H9 (cell line): ENCODE results near the gene LRRC3C. TPM values are rescaled to one million over a fixed set of nuclear protein-coding genes. Genes with fewer than 3 reads are reported as not detected.

Source experiments
- DNase-seq: peaks from one replicate; pipeline ENCODE4 v3.0.0-alpha.2; 2017
- H2AFZ ChIP-seq: one replicate; pipeline ENCODE4 v1.6.1; 2013; ENCODE audit warnings: mild to moderate bottlenecking, low read length, control low read depth, moderate library complexity
- H2AK5ac ChIP-seq: 2 replicates; pipeline ENCODE4 v1.6.1; 2013; ENCODE audit warnings: low read length, control low read depth, mixed read lengths; ENCODE audit not compliant: insufficient read length
- H2BK120ac ChIP-seq: one replicate; pipeline ENCODE4 v1.6.1; 2013; ENCODE audit warnings: low read depth, mild to moderate bottlenecking, low read length, control low read depth, inconsistent platforms; ENCODE audit not compliant: poor library complexity, severe bottlenecking
- H2BK12ac ChIP-seq: 2 replicates; pipeline ENCODE4 v1.6.1; 2013; ENCODE audit warnings: low read length, control low read depth, mixed read lengths, low read depth; ENCODE audit not compliant: insufficient read length
- H2BK15ac ChIP-seq: 2 replicates; pipeline ENCODE4 v1.6.1; 2013; ENCODE audit warnings: low read depth, low read length, control low read depth
- H2BK20ac ChIP-seq: one replicate; pipeline ENCODE4 v1.6.1; 2013; ENCODE audit warnings: low read depth, mild to moderate bottlenecking, low read length, control low read depth, inconsistent platforms; ENCODE audit not compliant: poor library complexity, severe bottlenecking
- H2BK5ac ChIP-seq: 2 replicates; pipeline ENCODE4 v1.6.1; 2013; ENCODE audit warnings: low read length, control low read depth, mixed read lengths; ENCODE audit not compliant: insufficient read length
- H3K14ac ChIP-seq: 2 replicates; pipeline ENCODE4 v1.6.1; 2013; ENCODE audit warnings: low read length, control low read depth; ENCODE audit not compliant: insufficient read depth
- H3K18ac ChIP-seq: 2 replicates; pipeline ENCODE4 v1.6.1; 2013; ENCODE audit warnings: low read depth, mild to moderate bottlenecking, mixed read lengths, low read length, control low read depth; ENCODE audit not compliant: insufficient read length
- H3K23ac ChIP-seq: 2 replicates; pipeline ENCODE4 v1.6.1; 2013; ENCODE audit warnings: low read length, control low read depth, mixed read lengths, low read depth; ENCODE audit not compliant: insufficient read length
- H3K23me2 ChIP-seq: 2 replicates; pipeline ENCODE4 v1.6.1; 2013; ENCODE audit warnings: low read depth, mild to moderate bottlenecking, mixed read lengths, low read length, control low read depth; ENCODE audit not compliant: insufficient read length, poor library complexity, severe bottlenecking
- H3K27ac ChIP-seq: 2 replicates; pipeline ENCODE4 v1.5.1; 2013; ENCODE audit warnings: low read length, control low read depth, mixed read lengths, low read depth; ENCODE audit not compliant: insufficient read length
- H3K27me3 ChIP-seq: 2 replicates; pipeline ENCODE4 v1.6.1; 2013; ENCODE audit warnings: low read length, control low read depth, inconsistent platforms; ENCODE audit not compliant: insufficient read depth
- H3K4ac ChIP-seq: 2 replicates; pipeline ENCODE4 v1.6.1; 2013; ENCODE audit warnings: low read depth, mild to moderate bottlenecking, control low read depth, inconsistent platforms, low read length, moderate library complexity
- H3K4me1 ChIP-seq: 2 replicates; pipeline ENCODE4 v1.6.1; 2013; ENCODE audit warnings: low read length, control low read depth, inconsistent platforms; ENCODE audit not compliant: insufficient read depth
- H3K4me2 ChIP-seq: 2 replicates; pipeline ENCODE4 v1.6.1; 2013; ENCODE audit warnings: low read length, control low read depth, mixed read lengths; ENCODE audit not compliant: insufficient read length, insufficient read depth
- H3K56ac ChIP-seq: 2 replicates; pipeline ENCODE4 v1.6.1; 2013; ENCODE audit warnings: low read depth, mild to moderate bottlenecking, mixed read lengths, low read length, control low read depth; ENCODE audit not compliant: insufficient read length
- H3K79me1 ChIP-seq: 2 replicates; pipeline ENCODE4 v1.6.1; 2013; ENCODE audit warnings: low read depth, mild to moderate bottlenecking, moderate library complexity, low read length, control low read depth, inconsistent platforms; ENCODE audit not compliant: insufficient read depth, poor library complexity, severe bottlenecking
- H3K79me2 ChIP-seq: 2 replicates; pipeline ENCODE4 v1.6.1; 2013; ENCODE audit warnings: low read length, control low read depth, inconsistent platforms; ENCODE audit not compliant: insufficient read depth
- H3K9ac ChIP-seq: 2 replicates; pipeline ENCODE4 v1.6.1; 2013; ENCODE audit warnings: low read length, control low read depth, mixed read lengths; ENCODE audit not compliant: insufficient read length; ENCODE audit errors: extremely low read depth
- H3K9me3 ChIP-seq: one replicate; pipeline ENCODE4 v1.6.1; 2013; ENCODE audit warnings: low read depth, low read length, inconsistent platforms; ENCODE audit not compliant: control insufficient read depth
- H3T11ph ChIP-seq: one replicate; pipeline ENCODE4 v1.6.1; 2013; ENCODE audit warnings: mild to moderate bottlenecking, low read length, control low read depth, inconsistent platforms
- H4K20me1 ChIP-seq: one replicate; pipeline ENCODE4 v1.6.1; 2013; ENCODE audit not compliant: control insufficient read depth, insufficient read length, insufficient read depth
- H4K5ac ChIP-seq: 2 replicates; pipeline ENCODE4 v1.6.1; 2013; ENCODE audit warnings: low read depth, mild to moderate bottlenecking, mixed read lengths, low read length, control low read depth; ENCODE audit not compliant: insufficient read length
- H4K8ac ChIP-seq: replicated peaks from 2 replicates; pipeline ENCODE4 v1.6.1; 2013; ENCODE audit warnings: low read length, control low read depth, mixed read lengths, low read depth; ENCODE audit not compliant: insufficient read length
- H4K91ac ChIP-seq: 2 replicates; pipeline ENCODE4 v1.6.1; 2013; ENCODE audit warnings: low read depth, mild to moderate bottlenecking, moderate library complexity, mixed read lengths, low read length, control low read depth; ENCODE audit not compliant: insufficient read length
- H3K27ac Mint-ChIP-seq, 3 experiments: 2 replicates in 2 of 3; 3 replicates in 1 of 3; pipeline ENCODE4 v1.8.0; 2020 to 2021; ENCODE audit warnings: mixed read lengths in 3 of 3, mild to moderate bottlenecking in 1 of 3, moderate library complexity in 1 of 3
- H3K27me3 Mint-ChIP-seq: 2 replicates; pipeline ENCODE4 v1.8.0; 2021; ENCODE audit warnings: low read depth, mild to moderate bottlenecking, moderate library complexity, mixed read lengths
- H3K36me3 Mint-ChIP-seq, 3 experiments: 2 replicates in 2 of 3; 3 replicates in 1 of 3; pipeline ENCODE4 v1.8.0; 2020 to 2021; ENCODE audit warnings: low read depth in 3 of 3, mixed read lengths in 3 of 3; ENCODE audit not compliant: insufficient read depth in 1 of 3
- H3K4me1 Mint-ChIP-seq, 2 experiments: 2 replicates each; pipeline ENCODE4 v1.8.0; 2020; ENCODE audit warnings: mixed read lengths in 2 of 2
- H3K4me3 Mint-ChIP-seq, 2 experiments: 2 replicates in 1 of 2; 3 replicates in 1 of 2; pipeline ENCODE4 v1.8.0; 2020 to 2021; ENCODE audit warnings: mild to moderate bottlenecking in 2 of 2, mixed read lengths in 2 of 2, moderate library complexity in 1 of 2
- H3K9me3 Mint-ChIP-seq, 2 experiments: 2 replicates in 1 of 2; 3 replicates in 1 of 2; pipeline ENCODE4 v1.8.0; 2020; ENCODE audit warnings: mild to moderate bottlenecking in 2 of 2, mixed read lengths in 2 of 2, moderate library complexity in 1 of 2
- WGBS: extraction: QIAGEN DNeasy Blood & Tissue Kit; methylation state at CpG from one replicate; pipeline ENCODE4 v1.1.7; 2013; ENCODE audit warnings: missing lambda C conversion rate, low lambda C conversion rate, mixed read lengths; ENCODE audit not compliant: insufficient read length; ENCODE audit errors: extremely low coverage; 5-methylcytosine and 5-hydroxymethylcytosine counted together
- total RNA-seq: library from RNA; stranded (reverse); gene quantifications from 2 replicates; pipeline ENCODE4 v1.2.1, GENCODE V29; 2021
- TF ChIP-seq, protein P1 (sequence below): fragments of 200-600 bp; sonication (generic); conservative IDR thresholded peaks from 3 replicates; pipeline ENCODE4 v1.8.0; 2021; ENCODE audit warnings: antibody characterized with exemption, mild to moderate bottlenecking

The LRRC3C gene
- total RNA-seq, 1 experiment from 2014 or later, result not detected

DNA sequence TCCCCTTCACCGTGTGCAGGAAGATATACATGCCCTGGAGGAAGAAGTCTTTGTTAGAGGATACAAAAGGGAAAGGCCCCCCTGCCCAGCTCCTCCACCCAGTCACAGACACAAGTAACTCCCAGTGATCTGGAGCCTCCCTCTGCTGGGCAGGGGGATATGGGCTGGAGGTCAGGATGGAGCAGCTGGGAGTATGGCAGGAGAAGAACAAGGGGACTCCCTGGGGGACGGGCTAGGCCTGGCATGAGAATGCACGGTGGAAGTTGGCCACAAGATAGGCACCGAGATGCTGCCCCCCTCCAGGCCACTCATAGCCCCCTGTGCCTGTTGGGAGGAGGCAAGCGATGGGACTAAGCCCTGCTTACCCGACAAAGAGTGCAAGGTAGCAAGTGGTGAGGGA, 4.3 kb upstream of the LRRC3C start:
- Histone ChIP-seq H2BK120ac (no peak overlapping the region), H2AFZ (no peak overlapping the region), H3K27ac (no peak overlapping the region), H3K14ac (no peak overlapping the region), H3T11ph (no peak overlapping the region), H2BK5ac (no peak overlapping the region), H2BK20ac (no peak overlapping the region), H3K79me2 (peaks cover 13% of the 10 kb centered on the region; the same call in 1 of the 2 replicates), H3K4me2 (no peak overlapping the region), H3K23ac (no peak overlapping the region), H4K91ac (no peak overlapping the region), H3K9me3 (no peaks in the 10 kb centered on the region), H4K8ac (no peak overlapping the region), H2BK12ac (no peak overlapping the region), H2BK15ac (no peak overlapping the region), H3K4me1 (no peaks in the 10 kb centered on the region; the same call in 1 of the 2 replicates), H4K20me1 (no peaks in the 10 kb centered on the region), H3K23me2 (peaks cover 13% of the 10 kb centered on the region), H3K18ac (no peak overlapping the region), H3K79me1 (peaks cover 13% of the 10 kb centered on the region), H3K27me3 (no peaks in the 10 kb centered on the region), H3K56ac (no peak overlapping the region), H3K9ac (no peak overlapping the region), H2AK5ac (no peak overlapping the region), H4K5ac (no peak overlapping the region), H3K4ac (no peak overlapping the region)
- H3K9me3 Mint-ChIP-seq, result no peaks in the 10 kb centered on the region; a peak in 1 of 5 replicates
- DNase-seq, result no peak
- no CpG with 5 or more reads among the region's 6 CpGs for WGBS
- H3K4me1 Mint-ChIP-seq, result peaks cover 30 to 32% of the 10 kb centered on the region in 2 experiments
- no peak overlapping the region; a peak in 1 of 5 replicates for H3K4me3 Mint-ChIP-seq
- 0 out of 7 replicates have a peak overlapping the region, but pooled peaks of 1 of the 3 experiments have one; percentile 14 for H3K27ac Mint-ChIP-seq
- TF ChIP-seq, protein P1, sequence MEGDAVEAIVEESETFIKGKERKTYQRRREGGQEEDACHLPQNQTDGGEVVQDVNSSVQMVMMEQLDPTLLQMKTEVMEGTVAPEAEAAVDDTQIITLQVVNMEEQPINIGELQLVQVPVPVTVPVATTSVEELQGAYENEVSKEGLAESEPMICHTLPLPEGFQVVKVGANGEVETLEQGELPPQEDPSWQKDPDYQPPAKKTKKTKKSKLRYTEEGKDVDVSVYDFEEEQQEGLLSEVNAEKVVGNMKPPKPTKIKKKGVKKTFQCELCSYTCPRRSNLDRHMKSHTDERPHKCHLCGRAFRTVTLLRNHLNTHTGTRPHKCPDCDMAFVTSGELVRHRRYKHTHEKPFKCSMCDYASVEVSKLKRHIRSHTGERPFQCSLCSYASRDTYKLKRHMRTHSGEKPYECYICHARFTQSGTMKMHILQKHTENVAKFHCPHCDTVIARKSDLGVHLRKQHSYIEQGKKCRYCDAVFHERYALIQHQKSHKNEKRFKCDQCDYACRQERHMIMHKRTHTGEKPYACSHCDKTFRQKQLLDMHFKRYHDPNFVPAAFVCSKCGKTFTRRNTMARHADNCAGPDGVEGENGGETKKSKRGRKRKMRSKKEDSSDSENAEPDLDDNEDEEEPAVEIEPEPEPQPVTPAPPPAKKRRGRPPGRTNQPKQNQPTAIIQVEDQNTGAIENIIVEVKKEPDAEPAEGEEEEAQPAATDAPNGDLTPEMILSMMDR, result no peak
- H3K36me3 Mint-ChIP-seq, result peaks cover 19 to 43% (median 38%) of the 10 kb centered on the region in 3 experiments
- H3K27me3 Mint-ChIP-seq, result no peaks in the 10 kb centered on the region; the same call in 1 of the 2 replicates
